ENCODE data around the gene WASHC3.

DNA sequence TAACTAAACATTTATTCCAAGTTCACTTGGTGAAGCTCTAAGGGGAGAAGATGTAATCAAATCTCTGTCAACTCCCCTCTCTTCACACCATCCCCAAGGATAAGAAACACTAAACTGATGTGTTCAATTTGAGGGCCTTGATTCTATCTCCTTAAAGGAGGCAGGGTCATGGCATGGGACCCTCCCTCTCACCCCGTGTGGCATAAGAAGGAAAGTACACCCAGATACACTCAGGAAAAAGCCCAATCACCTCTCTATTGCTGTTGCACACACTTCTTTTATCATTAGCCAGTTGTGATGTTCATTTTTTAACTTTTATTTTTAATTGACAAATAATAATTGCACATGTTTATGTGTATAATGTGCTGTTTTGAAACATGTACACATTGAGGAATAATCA is 35.1 kb downstream of the WASHC3 start:
- TF ChIP-seq, protein P1, sequence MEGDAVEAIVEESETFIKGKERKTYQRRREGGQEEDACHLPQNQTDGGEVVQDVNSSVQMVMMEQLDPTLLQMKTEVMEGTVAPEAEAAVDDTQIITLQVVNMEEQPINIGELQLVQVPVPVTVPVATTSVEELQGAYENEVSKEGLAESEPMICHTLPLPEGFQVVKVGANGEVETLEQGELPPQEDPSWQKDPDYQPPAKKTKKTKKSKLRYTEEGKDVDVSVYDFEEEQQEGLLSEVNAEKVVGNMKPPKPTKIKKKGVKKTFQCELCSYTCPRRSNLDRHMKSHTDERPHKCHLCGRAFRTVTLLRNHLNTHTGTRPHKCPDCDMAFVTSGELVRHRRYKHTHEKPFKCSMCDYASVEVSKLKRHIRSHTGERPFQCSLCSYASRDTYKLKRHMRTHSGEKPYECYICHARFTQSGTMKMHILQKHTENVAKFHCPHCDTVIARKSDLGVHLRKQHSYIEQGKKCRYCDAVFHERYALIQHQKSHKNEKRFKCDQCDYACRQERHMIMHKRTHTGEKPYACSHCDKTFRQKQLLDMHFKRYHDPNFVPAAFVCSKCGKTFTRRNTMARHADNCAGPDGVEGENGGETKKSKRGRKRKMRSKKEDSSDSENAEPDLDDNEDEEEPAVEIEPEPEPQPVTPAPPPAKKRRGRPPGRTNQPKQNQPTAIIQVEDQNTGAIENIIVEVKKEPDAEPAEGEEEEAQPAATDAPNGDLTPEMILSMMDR (IDR thresholded peaks at IDR 0.05), result no peak
- no peak for TF ChIP-seq POLR2A (IDR thresholded peaks at IDR 0.05)

Data from heart left ventricle (tissue), 13 donors.